HCT116 (cell line): ENCODE data around the gene RASGEF1B. TPM values are rescaled to one million over a fixed set of nuclear protein-coding genes. Genes with fewer than 3 reads are reported as not detected.
A peak's percentile ranks its signal among the peaks of the same experiment; 100 is the strongest.
"Not testable (repeated sequence)": the region's sequence is repeated elsewhere in the genome, so short reads cannot be mapped to it uniquely, and the experiment has no call there.

Experiments
- ATAC-seq: fragments of 200-7000 bp; cut with Tn5 transposase; 2 replicates; pipeline ENCODE4 v1.9.1; 2020; ENCODE audit warnings: mild to moderate bottlenecking, moderate library complexity
- BruUV-seq: library from RNA; stranded (reverse); fragments of 400-500 nt; replicated peaks from 2 replicates; lab custom pipeline; 2021; lab: Mats Ljungman, UMichigan
- CTCF ChIA-PET: fragments of 300-600 bp; sonication (Branson Sonifier 250); formaldehyde crosslinking; loops from one replicate; lab custom pipeline; 2021; ENCODE audit warnings: antibody characterized with exemption; lab: Charles Lee
- POLR2A ChIA-PET: fragments of 300-600, 350-600 bp; sonication (Branson Sonifier 250); formaldehyde crosslinking; loops from one replicate; lab custom pipeline; 2021; ENCODE audit warnings: antibody characterized with exemption; lab: Charles Lee
- RAD21 ChIA-PET, 2 experiments: fragments of 300-600 bp; sonication (Branson Sonifier 250); formaldehyde crosslinking; loops; one replicate each; lab custom pipeline; 2023; ENCODE audit warnings: low total read pairs in 2 of 2; ENCODE audit not compliant: uncharacterized antibody in 2 of 2, unreplicated experiment in 2 of 2, low non-redundant PET in 1 of 2; lab: Charles Lee
- DNase-seq: peaks from one replicate; pipeline ENCODE4 v3.0.0-alpha.2; 2010; ENCODE audit warnings: low read depth, low spot score
- H2AFZ ChIP-seq: fragments of 200-600 bp; shearing (Covaris generic), sonication (generic); 2 replicates; pipeline ENCODE4 v1.6.1; 2017; ENCODE audit warnings: low read depth, mixed run types, mixed read lengths, antibody characterized with exemption, low read length; ENCODE audit not compliant: poor library complexity, severe bottlenecking
- H3K27ac ChIP-seq: 2 replicates; pipeline ENCODE4 v1.5.1; 2012; ENCODE audit warnings: low read depth, low read length
- H3K27me3 ChIP-seq: fragments of 200-600 bp; sonication (generic); 2 replicates; pipeline ENCODE4 v1.6.1; 2016; ENCODE audit warnings: mixed run types, low read length, mixed read lengths; ENCODE audit not compliant: insufficient read depth
- H3K36me3 ChIP-seq, 2 experiments: fragments of 200-500 bp in 1 of 2; fragments of 200-600 bp in 1 of 2; sonication (Bioruptor generic) in 1 of 2; sonication (generic) in 1 of 2; 2 replicates each; pipeline versions ENCODE4 v1.5.1 to v1.6.1; 2014 to 2016; ENCODE audit warnings: low read length in 2 of 2, inconsistent platforms in 1 of 2, mixed read lengths in 1 of 2, mixed run types in 1 of 2; ENCODE audit not compliant: insufficient read depth in 2 of 2, control insufficient read depth in 1 of 2
- H3K4me1 ChIP-seq, 2 experiments: fragments of 200-600 bp in 1 of 2; sonication (generic) in 1 of 2; 2 replicates each; pipeline versions ENCODE4 v1.5.1 to v1.6.1; 2012 to 2017; ENCODE audit warnings: low read length in 2 of 2, inconsistent platforms in 1 of 2, mild to moderate bottlenecking in 1 of 2, mixed read lengths in 1 of 2, mixed run types in 1 of 2, moderate library complexity in 1 of 2; ENCODE audit not compliant: insufficient read depth in 2 of 2, control insufficient read depth in 1 of 2
- H3K4me2 ChIP-seq: fragments of 200-600 bp; sonication (generic); 2 replicates; pipeline ENCODE4 v1.6.1; 2017; ENCODE audit warnings: mixed run types, low read length, mixed read lengths
- H3K4me3 ChIP-seq, 2 experiments: fragments of 200-600 bp in 1 of 2; sonication (generic) in 1 of 2; replicated peaks in 1 of 2; 2 replicates each; pipeline ENCODE4 v1.5.1; 2011 to 2016; ENCODE audit warnings: low read length in 2 of 2, control low read depth in 1 of 2, low read depth in 1 of 2, mild to moderate bottlenecking in 1 of 2, mixed read lengths in 1 of 2, mixed run types in 1 of 2
- H3K79me2 ChIP-seq: fragments of 200-600 bp; sonication (generic); 2 replicates; pipeline ENCODE4 v1.6.1; 2017; ENCODE audit warnings: mild to moderate bottlenecking, mixed run types, low read length, moderate library complexity, mixed read lengths; ENCODE audit not compliant: insufficient read depth
- H3K9ac ChIP-seq: fragments of 200-600 bp; sonication (generic); 2 replicates; pipeline ENCODE4 v1.6.1; 2016; ENCODE audit warnings: low read length, mixed read lengths
- H3K9me2 ChIP-seq: fragments of 200-600 bp; sonication (generic), shearing (Covaris generic); 2 replicates; pipeline ENCODE4 v1.6.1; 2017; ENCODE audit warnings: mixed run types, mild to moderate bottlenecking, moderate library complexity; ENCODE audit not compliant: insufficient read depth
- H3K9me3 ChIP-seq, 2 experiments: fragments of 200-500 bp in 1 of 2; fragments of 200-600 bp in 1 of 2; sonication (Bioruptor generic) in 1 of 2; sonication (generic) in 1 of 2; 2 replicates each; pipeline ENCODE4 v1.6.1; 2014 to 2017; ENCODE audit warnings: low read length in 2 of 2, mixed read lengths in 2 of 2, inconsistent platforms in 1 of 2, low read depth in 1 of 2, mild to moderate bottlenecking in 1 of 2, mixed run types in 1 of 2, moderate library complexity in 1 of 2; ENCODE audit not compliant: control insufficient read depth in 1 of 2, insufficient read depth in 1 of 2
- H4K20me1 ChIP-seq: fragments of 200-600 bp; sonication (generic), shearing (Covaris generic); 2 replicates; pipeline ENCODE4 v1.6.1; 2017; ENCODE audit warnings: mixed run types, mild to moderate bottlenecking, moderate library complexity; ENCODE audit not compliant: insufficient read depth
- CEBPB ChIP-seq: IDR thresholded peaks from 2 replicates; pipeline ENCODE4 v1.6.1; 2012; ENCODE audit warnings: low read depth
- EZH2 ChIP-seq: fragments of 200-600 bp; sonication (generic); IDR thresholded peaks from 2 replicates; pipeline ENCODE4 v1.6.1; 2017; ENCODE audit warnings: antibody characterized with exemption, mixed run types
- POLR2A ChIP-seq: IDR thresholded peaks from 2 replicates; pipeline ENCODE4 v1.7.0; 2011; ENCODE audit warnings: borderline replicate concordance; ENCODE audit not compliant: insufficient read depth, insufficient read length; ENCODE audit errors: extremely low read depth
- RAD21 ChIP-seq: IDR thresholded peaks from 2 replicates; pipeline ENCODE4 v1.6.1; 2012; ENCODE audit warnings: low read depth, mild to moderate bottlenecking
- ZFX ChIP-seq: fragments of 450-650 bp; IDR thresholded peaks from 2 replicates; pipeline ENCODE4 v1.6.1; 2017
- intact Hi-C: fragments of 100-400 bp; cut with micrococcal nuclease; formaldehyde crosslinking; loops from 2 replicates; pipeline ENCODE4 v1.10.0; 2022
- total RNA-seq: library from RNA; stranded (reverse); gene quantifications from one replicate; pipeline ENCODE4 v1.2.1, GENCODE V29; 2021; ENCODE audit not compliant: unreplicated experiment
- TF ChIP-seq, protein P1 (sequence below), 3 experiments: fragments of 200-600 bp in 1 of 3; sonication (generic) in 1 of 3; IDR thresholded peaks in 2 of 3; conservative IDR thresholded peaks in 1 of 3; 2 replicates each; pipeline ENCODE4 v1.5.1; 2012 to 2017; ENCODE audit warnings: low read depth in 2 of 3, low read length in 2 of 3, antibody characterized with exemption in 1 of 3, borderline replicate concordance in 1 of 3, control low read depth in 1 of 3, mild to moderate bottlenecking in 1 of 3, mixed read lengths in 1 of 3, mixed run types in 1 of 3, moderate library complexity in 1 of 3; ENCODE audit not compliant: insufficient read depth in 1 of 3
- TF ChIP-seq, protein P2 (sequence below): IDR thresholded peaks from 2 replicates; pipeline ENCODE4 v1.6.1; 2012

RASGEF1B gene
- total RNA-seq, 1 experiment from 2014 or later = 0.25 TPM

DNA sequence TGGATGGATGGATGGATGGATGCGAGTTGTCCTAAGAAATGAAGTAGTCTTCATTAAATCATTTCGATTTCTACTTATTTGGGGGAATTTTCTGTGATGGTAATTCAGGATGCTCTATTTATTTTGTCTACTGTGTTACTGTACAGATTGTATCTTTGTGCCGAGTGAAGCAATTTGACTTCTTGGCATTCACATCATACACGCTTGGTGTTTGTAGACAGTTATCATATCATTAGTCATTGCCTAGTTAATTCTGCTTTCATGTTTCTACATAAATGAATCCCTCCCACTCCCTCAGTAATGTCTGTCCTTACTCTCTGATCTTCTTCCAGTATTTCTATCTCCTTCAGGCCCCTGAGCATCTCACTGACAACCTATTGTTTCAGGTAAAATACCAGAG, 64.0 kb downstream of the RASGEF1B start (continued):
- no peak for TF ChIP-seq EZH2
- TF ChIP-seq POLR2A = no peak

DNA sequence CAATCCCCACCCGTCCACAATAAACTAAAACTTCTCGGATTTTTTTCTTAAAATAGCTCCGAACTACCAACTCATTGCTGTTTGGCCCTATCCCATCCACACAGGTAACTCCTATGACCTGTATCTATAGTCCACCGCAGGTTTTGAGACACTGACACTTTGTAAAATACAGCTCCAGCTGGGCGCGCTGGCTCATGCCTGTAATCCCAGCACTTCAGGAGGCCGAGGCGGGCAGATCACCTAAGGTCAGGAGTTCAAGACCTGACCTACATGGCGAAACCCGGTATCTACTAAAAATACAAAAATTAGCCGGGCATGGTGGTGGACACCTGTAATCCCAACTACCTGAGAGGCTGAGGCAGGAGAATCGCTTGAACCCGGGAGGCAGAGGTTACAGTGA, 65.2 kb downstream of the RASGEF1B start:
- H3K27ac ChIP-seq, DNase-seq, POLR2A ChIA-PET, H3K4me3 ChIP-seq, H3K36me3 ChIP-seq, H3K4me1 ChIP-seq, ATAC-seq, H3K9me2 ChIP-seq, H4K20me1 ChIP-seq, H3K79me2 ChIP-seq, H3K9me3 ChIP-seq, H3K9ac ChIP-seq, H3K4me2 ChIP-seq, BruUV-seq: not testable (repeated sequence)
- ChIA-PET CTCF (interaction anchor here (0.7 to 1.6 kb wide), 2 partner anchors 61 to 795 kb away, joined by 4 read pairs; no protein-coding TSS in a partner anchor), RAD21 (interaction anchor here in 1 of 2 experiments (0.6 kb wide), 1 partner anchor 563 kb away, joined by 3 read pairs; no protein-coding TSS in a partner anchor)
- intact Hi-C loops = loop anchor here (1.0 to 5.0 kb wide), 3 partner anchors 438 to 811 kb away; no protein-coding TSS in a partner anchor
- H2AFZ ChIP-seq = peak overlapping the region; percentile 81
- peaks cover 27% of the 10 kb centered on the region for H3K27me3 ChIP-seq

DNA sequence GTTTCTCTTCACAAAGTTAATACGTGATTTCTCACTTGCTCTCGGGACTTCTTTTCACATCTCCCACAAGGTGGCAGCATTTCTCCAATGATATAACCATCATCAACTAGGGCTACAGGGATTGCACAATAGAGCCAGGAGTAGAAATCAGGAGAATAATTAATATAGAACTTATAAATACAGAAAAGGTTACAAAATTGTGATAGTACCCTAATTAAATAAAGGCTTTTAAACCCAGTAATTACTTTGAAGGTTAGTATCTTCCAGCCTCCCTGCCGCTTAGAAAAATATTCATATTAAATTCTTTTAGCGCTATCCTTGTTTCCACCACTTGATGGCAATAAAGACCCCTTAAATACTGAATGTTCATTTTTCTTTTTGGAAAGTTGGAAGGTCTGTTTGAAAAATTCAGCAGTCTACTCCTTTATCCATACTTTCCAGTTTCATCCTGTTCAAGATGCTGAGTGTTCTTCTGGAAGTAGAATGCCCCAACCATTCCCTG, 65.8 kb downstream of the RASGEF1B start:
- CTCF ChIA-PET = interaction anchor here (1.6 kb wide), 1 partner anchor 796 kb away, joined by 4 read pairs; no protein-coding TSS in a partner anchor
- BruUV-seq = no TSS peak
- H3K36me3 ChIP-seq = no peaks in the 10 kb centered on the region
- H3K4me1 ChIP-seq = no peaks in the 10 kb centered on the region
- TF ChIP-seq, protein P1, sequence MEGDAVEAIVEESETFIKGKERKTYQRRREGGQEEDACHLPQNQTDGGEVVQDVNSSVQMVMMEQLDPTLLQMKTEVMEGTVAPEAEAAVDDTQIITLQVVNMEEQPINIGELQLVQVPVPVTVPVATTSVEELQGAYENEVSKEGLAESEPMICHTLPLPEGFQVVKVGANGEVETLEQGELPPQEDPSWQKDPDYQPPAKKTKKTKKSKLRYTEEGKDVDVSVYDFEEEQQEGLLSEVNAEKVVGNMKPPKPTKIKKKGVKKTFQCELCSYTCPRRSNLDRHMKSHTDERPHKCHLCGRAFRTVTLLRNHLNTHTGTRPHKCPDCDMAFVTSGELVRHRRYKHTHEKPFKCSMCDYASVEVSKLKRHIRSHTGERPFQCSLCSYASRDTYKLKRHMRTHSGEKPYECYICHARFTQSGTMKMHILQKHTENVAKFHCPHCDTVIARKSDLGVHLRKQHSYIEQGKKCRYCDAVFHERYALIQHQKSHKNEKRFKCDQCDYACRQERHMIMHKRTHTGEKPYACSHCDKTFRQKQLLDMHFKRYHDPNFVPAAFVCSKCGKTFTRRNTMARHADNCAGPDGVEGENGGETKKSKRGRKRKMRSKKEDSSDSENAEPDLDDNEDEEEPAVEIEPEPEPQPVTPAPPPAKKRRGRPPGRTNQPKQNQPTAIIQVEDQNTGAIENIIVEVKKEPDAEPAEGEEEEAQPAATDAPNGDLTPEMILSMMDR (IDR thresholded peaks at IDR 0.05 in 2 of 3, conservative IDR thresholded peaks at IDR 0.05 in 1 of 3; ENCODE audit: borderline replicate concordance in 1 of 3, insufficient read depth in 1 of 3, low read depth in 2 of 3, low read length in 2 of 3) = peak; percentile 47 to 98 (median 73)
- TF ChIP-seq RAD21 (peak; percentile 72), CEBPB (peak; percentile 92), ZFX (no peak)
- TF ChIP-seq, protein P2, sequence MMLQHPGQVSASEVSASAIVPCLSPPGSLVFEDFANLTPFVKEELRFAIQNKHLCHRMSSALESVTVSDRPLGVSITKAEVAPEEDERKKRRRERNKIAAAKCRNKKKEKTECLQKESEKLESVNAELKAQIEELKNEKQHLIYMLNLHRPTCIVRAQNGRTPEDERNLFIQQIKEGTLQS = no peak
- TF ChIP-seq, all 23 proteins: peak for 3
- Histone ChIP-seq H3K4me2 (no peak overlapping the region), H3K4me3 (no peak overlapping the region), H4K20me1 (no peaks in the 10 kb centered on the region), H2AFZ (peak overlapping the region; percentile 81), H3K27me3 (peaks cover 26% of the 10 kb centered on the region), H3K9me3 (no peaks in the 10 kb centered on the region), H3K27ac (no peak overlapping the region), H3K9ac (no peak overlapping the region), H3K9me2 (no peaks in the 10 kb centered on the region), H3K79me2 (no peaks in the 10 kb centered on the region)
- DNase-seq (peak; percentile 68), ATAC-seq (peak; percentile 84)
- ChIA-PET POLR2A (no interaction called here), RAD21 (no interaction called here)
- intact Hi-C loops = loop anchor here (1.0 to 5.0 kb wide), 4 partner anchors 438 to 862 kb away; no protein-coding TSS in a partner anchor
